Mesenteric fat pad (tissue), 1 donor: ENCODE measurements around the gene NLRP5. TPM values are rescaled to one million over a fixed set of nuclear protein-coding genes. Genes with fewer than 3 reads are reported as not detected.

ENCODE experiments used
- DNase-seq: peaks from one replicate; pipeline ENCODE4 v3.0.0-alpha.2; 2020; ENCODE audit warnings: low spot score
- total RNA-seq: library from RNA; stranded (reverse); fragmentation: NEBNext Ultra II Directional; extraction: Animal tissue kit (Norgen Biotek cat#: 25700); gene quantifications from one replicate; pipeline ENCODE4 v1.2.1, GENCODE V29; 2021
- donor health status: DM: yes; HTN: yes; CAD: no.

The NLRP5 gene
- total RNA-seq, 1 donor from 2014 or later, result not detected

- DNase-seq, result no peak
These were observed 84.6 kb downstream of the NLRP5 start for GRCh38 chr19:56071151-56071550.

- DNase-seq, result no peak
These were observed 89.9 kb downstream of the NLRP5 start for GRCh38 chr19:56076498-56076897.

GRCh38 chr19:56079609-56080008 is 93.0 kb downstream of the NLRP5 start:
- DNase-seq, result no peak

- peak; percentile 93 for DNase-seq
These were observed 94.3 kb downstream of the NLRP5 start for GRCh38 chr19:56080669-56081401.

- no peak for DNase-seq
These were observed 97.1 kb downstream of the NLRP5 start for GRCh38 chr19:56083668-56084067.

- no peak for DNase-seq
These were observed 98.4 kb downstream of the NLRP5 start for GRCh38 chr19:56084835-56085536.

- DNase-seq, result no peak
These were observed 99.1 kb downstream of the NLRP5 start for GRCh38 chr19:56085571-56086275.

- DNase-seq, result no peak
These were observed 100.3 kb downstream of the NLRP5 start for GRCh38 chr19:56086671-56087430.

GRCh38 chr19:56087647-56088496 is 101.3 kb downstream of the NLRP5 start:
- DNase-seq, result no peak

GRCh38 chr19:56088497-56089215 is 102.1 kb downstream of the NLRP5 start:
- no peak for DNase-seq

- no peak for DNase-seq
These were observed 102.8 kb downstream of the NLRP5 start for GRCh38 chr19:56089344-56089743.

- DNase-seq, result no peak
These were observed 104.5 kb downstream of the NLRP5 start for GRCh38 chr19:56091066-56091490.

- DNase-seq, result no peak
These were observed 105.4 kb downstream of the NLRP5 start for GRCh38 chr19:56091751-56092546.

- no peak for DNase-seq
These were observed 106.4 kb downstream of the NLRP5 start for GRCh38 chr19:56092685-56093631.

- no peak for DNase-seq
These were observed 107.9 kb downstream of the NLRP5 start for GRCh38 chr19:56094449-56094848.

- DNase-seq, result no peak
These were observed 110.1 kb downstream of the NLRP5 start for GRCh38 chr19:56096665-56097064.

GRCh38 chr19:56097306-56097705 is 110.7 kb downstream of the NLRP5 start:
- DNase-seq, result no peak

GRCh38 chr19:56097776-56098175 is 111.2 kb downstream of the NLRP5 start:
- no peak for DNase-seq
